GM21825 (cell line): ENCODE data around the gene COL18A1.

Source experiments
- ATAC-seq: cut with Tn5 transposase; IDR thresholded peaks from one replicate; pipeline ENCODE4 v1.9.1; 2021; ENCODE audit warnings: mild to moderate bottlenecking, moderate library complexity; ENCODE audit not compliant: unreplicated experiment

Gene COL18A1

DNA sequence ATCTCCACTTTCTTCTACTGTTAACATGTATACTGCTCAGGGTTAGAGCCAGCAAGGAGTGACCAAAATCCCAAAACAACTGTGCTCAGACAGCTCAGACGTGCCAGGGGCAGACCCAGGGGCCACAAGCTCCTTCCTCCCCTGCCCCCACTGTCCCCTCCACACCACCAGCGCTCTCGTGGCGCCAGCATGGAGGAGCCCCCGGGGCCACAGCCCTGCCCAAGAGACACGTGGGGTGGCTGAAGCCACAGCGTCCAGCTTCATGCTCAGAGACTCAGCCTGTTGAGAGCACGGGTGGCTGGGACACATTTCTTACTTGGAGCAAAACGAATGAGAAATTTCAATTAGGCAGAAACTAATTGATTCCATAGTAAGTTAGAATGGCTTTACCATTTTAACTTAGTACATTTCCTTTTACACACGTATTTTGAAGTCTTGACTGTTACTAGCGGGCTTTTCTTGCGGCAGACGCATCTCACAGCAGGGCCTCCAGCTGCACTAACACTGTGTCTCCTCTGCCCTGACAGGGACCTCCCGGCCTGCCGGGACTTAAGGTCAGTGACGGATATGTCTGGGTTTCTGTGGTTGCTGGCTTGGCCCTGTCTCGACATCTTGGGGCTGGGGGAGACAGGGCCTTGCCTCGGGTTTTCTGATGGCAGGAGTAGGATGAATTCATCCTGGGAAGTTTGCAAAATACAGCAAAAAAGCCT is 83.1 kb downstream of the COL18A1 start:
- ATAC-seq: no peak

DNA sequence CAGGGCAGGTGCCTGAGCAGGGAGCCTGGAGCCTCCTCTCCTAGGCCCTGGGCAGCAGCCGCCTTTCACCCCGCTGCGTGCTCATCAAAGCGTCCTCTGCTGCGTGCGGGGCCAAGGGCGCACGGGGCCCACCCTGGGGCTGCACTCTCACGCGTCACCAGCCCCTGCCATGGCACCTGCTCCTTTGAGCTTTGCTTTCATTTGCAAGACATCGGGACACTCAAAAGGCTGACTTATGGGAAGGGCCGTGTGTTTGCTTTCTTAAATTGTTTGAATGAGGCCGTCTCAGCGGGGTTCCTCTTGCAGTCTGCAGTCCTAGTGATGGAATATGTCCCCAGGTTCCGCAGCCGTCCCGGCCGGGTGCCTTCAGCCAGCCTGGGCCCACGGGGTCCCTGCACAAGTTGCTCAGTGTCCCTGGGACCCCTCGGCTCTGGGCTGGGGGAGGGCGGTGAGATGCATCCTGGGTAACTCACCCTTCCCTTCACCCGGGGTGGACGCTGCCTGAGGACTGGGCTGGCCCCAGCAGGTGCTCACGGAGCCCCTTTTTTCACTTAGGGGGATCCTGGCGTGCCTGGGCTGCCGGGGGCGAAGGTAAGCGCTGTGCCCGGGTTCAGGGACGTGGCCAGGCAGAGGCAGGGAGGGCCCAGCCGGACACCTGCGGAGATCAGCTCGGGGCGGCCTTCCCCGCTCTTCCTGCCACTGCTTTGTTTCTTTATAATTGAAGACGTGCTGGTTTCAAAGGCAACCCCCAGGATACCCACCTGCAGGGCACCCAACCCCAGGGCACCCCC is 84.2 kb downstream of the COL18A1 start:
- no peak for ATAC-seq

DNA sequence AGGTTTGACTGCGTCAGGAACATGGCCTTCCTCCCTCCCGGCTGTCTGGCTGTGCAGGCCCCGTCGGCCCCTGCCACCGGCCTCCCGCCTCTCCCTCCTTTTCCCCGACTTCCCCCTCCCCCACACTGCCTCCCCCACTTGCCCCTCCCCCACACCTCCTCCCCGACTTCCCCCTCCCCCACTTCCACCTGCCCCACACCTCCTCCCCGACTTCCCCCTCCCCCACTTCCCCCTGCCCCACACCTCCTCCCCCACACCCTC is 84.7 kb downstream of the COL18A1 start:
- ATAC-seq: no peak

DNA sequence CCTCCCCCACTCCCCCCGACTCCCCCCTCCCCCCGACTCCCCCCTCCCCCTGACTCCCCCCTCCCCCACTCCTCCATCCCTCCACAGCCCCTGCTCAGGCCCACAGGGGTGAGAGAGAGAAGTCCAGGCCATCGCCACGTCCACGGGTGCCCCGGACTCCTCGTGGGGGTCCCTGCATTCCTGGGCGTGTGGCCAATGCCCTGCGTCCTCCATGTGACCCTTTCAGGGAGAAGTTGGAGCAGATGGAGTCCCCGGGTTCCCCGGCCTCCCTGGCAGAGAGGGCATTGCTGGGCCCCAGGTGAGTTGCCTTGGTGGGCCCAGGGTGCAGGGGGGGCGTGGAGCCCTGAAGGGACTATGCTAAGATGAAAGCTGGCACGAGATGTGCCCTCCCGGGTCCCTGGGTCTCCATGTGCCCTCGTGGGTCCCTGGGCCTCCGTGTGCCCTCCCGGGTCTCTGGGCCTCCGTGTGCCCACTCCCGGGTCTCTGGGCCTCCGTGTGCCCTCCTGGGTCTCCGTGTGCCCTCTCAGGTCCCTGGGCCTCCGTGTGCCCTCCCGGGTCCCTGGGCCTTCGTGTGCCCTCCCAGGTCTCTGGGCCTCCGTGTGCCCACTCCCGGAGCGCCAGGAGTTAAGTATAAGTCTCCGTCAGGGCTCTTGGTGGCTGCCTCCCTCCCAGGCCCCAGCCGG is 85.2 kb downstream of the COL18A1 start:
- ATAC-seq: no peak

DNA sequence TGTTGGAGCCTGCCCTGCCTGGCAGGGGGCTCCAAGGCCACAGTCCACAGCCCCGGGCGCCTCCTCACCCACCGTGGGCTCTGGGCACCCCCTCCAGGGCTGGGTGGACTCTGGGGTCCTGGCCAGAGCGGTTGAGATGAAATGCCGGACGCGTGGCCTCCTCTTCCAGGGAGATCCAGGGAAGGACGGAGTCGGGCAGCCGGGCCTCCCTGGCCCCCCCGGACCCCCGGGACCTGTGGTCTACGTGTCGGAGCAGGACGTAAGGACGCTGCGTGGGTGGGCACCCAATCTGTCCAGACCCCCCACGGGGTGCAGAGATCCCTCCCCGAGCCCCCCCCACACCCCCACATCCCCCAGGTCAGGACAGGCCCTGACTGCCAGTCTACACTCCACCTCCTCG is 86.1 kb downstream of the COL18A1 start:
- ATAC-seq: no peak

DNA sequence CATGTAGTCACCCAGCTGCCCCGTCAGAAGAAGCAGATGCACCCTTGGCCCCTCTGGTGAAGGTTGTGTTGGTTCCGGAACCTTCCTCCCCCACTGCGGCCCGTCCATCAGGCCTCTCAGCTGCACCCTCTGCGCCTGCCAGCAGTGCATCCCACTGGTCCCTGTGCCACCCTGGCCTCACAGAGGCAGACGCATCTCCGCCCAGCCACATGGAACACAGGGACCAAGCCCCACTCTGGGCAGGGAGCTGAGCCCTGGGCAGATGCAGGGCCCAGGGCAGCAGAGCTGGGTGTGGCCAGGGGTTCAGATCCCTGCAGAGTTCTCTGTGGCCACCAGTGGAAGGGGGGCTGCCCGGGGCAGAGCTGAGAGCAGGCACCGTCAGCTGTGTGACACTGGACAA is 86.7 kb downstream of the COL18A1 start:
- no peak for ATAC-seq

DNA sequence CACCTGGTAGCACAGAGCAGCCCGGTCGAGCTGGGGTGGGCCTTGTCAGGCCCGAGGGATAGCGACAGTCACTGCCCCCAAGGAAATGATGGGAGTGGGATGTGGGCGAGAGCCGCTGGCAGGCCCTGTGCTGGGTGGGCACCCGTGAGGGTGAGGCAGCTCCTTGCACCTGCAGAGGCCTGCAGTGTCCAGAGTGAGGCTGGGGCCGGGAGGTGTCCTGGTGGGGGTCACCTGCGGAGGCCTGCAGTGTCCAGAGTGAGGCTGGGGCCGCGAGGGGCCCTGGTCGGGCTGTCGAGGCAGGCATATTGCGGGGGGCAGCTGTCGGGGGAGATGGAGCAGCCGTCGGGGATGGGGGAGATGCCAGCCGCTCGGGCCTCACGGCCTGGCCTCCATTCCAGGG is 87.8 kb downstream of the COL18A1 start:
- no peak for ATAC-seq

DNA sequence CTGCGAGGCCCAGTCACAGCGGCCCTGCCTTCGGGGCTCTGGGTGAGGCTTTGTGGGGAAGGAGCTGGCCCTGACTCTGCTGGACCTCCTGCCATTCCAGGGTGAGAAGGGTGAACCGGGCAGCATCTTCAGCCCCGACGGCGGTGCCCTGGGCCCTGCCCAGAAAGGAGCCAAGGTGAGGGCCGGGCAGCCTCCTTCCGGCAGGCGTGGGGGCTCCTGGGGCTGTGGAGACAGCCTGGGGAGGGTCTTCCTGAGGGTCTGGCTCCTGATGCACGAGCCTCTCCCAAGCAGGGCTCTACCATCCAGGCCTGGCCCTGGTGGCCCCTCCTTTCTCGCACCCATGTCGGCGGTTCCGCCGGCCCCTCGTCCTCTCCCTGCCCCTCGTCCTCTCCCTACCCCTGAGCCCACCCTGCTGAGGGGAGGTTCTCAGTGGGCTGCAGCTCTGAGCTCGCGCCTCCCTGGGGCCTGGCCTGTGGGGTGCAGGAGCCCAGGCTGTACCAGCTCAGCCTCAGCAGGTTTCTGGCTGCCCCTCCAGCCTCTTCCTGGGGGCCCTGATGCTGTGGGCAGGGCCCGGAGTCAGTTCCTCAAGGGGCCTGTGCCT is 88.5 kb downstream of the COL18A1 start:
- ATAC-seq: no peak

DNA sequence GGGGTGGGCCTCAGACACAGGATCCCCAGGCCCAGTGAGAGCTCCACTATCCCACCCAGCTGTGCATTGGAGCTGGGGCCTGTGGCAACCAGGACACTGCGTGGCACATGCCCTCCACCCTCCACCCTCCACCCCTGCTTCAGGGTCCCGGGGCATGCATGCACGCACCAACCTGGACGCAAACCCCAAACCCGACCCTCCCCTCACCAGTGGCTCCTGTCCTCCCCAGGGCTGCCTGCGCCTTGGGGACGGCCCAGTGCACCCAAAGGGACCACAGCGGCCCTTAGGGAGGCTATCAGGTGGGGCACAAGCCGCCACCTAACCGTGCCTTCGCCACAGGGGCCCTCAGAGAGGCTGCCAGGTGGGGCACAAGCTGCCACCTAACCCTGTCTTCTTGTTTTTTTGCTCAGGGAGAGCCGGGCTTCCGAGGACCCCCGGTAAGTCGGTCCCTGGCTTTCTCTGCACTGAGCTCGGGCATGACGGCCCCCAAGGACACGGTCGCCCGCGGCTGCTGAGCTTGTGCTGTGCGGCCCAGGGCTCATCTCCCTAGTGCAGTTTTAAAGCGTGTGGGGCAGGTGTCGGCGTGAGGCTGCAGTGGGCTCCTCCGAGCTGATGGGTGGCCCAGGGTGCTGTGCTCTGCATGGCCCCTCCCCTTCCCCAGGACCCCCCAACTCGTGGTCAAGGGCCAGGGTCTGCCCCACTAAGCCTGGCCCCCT is 89.3 kb downstream of the COL18A1 start:
- ATAC-seq: no peak

DNA sequence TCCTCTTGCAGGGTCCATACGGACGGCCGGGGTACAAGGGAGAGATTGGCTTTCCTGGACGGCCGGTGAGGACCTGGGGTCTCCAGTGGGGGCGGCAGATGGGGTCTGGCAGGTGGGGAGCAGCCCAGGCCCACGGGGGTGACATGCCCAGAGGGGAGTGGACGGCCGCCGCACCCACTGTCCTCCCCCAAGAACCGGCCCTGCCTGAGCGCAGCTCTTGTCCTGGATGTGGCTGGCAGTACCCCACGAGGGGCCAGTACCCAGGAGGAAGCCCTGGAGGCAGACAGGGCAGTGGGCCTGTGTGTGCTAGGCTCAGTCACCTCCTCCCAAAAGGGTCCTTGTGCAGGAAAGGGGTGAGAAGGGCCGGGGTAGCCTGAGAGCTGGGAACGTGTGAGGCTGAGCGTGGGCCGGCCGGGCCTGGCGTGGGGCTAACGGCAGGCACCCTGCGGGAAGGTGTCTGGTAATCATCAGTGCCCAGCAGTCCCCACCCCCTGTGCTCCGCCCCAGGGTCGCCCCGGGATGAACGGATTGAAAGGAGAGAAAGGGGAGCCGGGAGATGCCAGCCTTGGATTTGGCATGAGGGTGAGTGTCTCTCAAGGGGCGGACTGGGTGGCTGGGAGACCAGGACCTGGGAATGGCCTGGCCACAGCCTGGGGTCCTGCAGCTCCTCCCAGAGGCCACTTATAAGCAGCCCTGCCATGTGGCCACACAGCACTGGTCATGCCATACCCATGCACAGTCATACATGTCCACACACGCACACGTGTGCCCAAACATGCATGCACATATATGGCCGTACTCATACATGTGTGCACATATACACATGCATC is 90.1 kb downstream of the COL18A1 start:
- ATAC-seq: no peak

DNA sequence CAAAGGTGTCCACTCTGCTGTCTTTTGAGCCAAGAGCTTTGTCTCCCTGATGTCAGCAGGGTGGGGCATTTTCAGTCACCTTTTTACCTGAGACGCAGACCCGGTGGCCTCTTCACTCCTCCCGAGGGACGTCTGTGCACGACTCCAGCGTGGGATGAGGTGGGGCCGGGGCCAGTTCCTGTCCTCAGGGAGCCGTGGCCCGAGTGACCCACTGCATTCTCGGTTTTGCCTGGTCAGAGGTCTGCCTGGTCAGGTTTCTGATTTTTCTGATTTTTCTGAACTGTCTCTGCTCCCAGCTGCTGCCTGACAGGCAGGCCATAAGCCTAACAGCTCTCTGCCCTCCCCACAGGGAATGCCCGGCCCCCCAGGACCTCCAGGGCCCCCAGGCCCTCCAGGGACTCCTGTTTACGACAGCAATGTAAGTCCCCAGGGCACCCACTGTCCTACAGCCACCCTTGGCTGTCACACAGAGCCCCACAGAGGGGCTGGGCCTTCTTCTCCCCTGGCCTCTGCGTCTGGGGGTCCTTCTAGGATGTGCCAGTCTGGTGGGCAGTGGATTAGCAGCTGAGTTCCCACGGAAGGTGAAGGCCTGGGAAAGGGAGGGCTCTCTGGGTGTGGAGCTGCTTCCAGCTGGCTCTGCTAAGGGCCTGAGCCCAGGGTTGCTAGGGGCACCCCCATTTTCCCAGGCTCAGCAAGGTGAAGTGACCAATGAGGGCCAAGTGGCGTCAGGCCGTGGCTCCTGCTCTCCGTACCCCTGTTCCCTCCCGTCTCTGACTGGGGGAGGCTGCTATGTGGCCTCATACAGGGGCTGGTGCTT is 91.4 kb downstream of the COL18A1 start:
- ATAC-seq: no peak

DNA sequence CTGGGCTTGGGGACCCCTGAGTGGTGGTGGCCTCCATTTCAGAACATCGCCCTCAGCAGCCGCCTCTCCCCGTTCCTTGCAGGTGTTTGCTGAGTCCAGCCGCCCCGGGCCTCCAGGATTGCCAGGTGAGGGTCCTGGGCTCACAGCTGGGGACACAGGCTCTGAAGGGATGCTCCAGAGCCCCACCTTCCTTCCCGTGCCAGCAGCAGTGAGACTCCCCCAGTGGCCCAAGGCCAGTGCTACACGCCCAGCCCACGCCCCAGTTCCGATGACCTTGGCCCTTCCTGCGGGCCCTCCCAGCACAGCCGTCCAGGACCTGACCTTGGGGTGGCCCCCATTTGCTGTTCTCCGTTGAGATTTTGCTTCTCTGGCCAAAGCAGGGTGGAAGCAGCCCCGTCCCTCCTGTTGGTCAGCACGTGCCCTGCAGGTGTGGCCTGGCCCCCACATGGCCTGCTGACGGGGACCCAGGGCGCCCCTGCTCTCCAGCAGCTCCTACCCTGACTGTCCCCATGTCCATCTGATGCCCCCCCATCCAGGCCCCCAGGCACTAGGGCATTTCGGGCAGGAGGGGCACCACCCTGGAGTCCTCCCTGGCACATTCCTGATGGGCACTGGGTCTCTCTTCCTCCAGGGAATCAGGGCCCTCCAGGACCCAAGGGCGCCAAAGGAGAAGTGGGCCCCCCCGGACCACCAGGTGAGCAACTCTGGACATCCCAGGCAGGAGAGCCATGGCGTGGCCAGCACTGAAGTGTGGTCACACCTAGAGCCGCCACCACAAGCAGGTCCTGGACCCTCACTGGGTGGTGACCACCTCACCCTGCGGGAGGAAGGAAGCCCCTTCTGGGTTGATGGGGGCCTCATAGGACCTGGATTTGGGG is 92.2 kb downstream of the COL18A1 start:
- ATAC-seq: no peak

DNA sequence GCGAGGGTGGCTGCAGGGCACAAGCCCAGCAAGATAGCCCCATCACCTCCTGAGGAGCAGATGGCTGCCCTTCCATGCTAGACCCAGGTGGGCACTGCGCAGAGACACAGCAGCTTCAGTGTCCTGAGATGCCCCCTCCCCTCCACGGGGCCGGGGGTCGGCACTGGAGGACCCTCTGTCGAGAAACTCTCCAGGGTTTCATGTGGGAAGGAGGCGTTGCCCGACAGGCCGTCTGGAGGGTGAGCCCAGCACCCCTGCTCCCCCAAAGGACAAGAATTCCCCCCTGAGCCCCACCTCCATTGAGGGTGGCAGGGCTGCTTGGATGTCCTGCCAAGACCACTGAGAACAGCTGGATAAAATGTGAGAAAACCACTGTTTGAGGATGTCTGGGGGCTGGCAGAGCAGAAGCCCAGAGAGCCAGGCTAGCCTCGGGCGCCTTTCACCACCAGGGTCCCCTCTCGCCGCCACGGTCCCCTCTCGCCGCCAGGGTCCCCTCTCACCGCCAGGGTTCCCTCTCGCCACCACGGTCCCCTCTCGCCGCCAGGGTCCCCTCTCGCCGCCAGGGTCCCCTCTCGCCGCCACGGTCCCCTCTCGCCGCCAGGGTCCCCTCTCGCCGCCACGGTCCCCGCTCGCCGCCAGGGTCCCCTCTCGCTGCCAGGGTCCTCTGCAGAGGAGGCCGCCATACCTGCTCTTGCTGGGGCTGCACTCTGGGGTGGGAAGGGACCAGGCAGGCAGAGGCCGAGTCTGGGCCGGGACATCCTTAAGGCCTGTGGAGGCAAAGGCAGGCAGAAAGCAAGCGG is 93.1 kb downstream of the COL18A1 start:
- no peak for ATAC-seq

DNA sequence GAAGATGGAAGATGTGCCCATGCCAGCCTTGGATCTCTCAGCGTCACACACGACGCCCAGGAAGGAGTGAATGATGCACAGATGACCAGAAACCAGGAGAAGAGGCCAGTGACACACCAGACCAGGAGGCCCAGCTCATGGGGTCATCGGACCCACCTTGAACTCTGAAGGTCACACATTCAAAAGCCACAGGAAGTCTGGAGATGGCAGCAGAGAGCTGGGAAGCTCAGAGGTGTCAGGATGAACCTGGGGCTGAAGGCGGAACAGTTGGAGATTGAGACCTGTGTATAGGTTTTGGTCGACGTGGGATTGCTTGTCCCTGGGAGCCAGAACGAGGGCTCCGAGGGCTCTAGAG is 93.7 kb downstream of the COL18A1 start:
- ATAC-seq: no peak

DNA sequence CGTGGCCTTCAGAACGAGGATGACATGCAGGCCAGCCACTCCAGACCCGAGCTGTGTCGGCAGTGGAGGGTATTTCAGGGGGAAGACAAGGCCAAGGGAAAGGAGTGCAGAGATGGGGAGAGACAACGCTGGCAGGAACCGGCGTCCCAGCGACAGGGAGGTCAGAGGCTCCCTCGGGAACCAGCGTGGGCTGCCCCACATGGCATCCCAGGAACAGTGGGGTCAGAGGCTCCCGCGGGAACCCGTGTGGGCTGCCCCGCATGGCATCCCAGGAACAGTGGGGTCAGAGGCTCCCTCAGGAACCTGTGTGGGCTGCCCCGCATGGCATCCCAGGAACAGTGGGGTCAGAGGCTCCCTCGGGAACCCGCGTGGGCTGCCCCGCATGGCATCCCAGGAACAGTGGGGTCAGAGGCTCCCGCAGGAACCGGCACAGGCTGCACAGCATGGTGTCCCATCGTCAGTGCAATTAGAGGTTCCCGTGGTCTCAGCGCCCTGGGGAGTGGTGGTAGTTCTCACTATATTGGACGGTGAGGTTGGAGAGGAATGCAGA is 94.3 kb downstream of the COL18A1 start:
- no peak for ATAC-seq

DNA sequence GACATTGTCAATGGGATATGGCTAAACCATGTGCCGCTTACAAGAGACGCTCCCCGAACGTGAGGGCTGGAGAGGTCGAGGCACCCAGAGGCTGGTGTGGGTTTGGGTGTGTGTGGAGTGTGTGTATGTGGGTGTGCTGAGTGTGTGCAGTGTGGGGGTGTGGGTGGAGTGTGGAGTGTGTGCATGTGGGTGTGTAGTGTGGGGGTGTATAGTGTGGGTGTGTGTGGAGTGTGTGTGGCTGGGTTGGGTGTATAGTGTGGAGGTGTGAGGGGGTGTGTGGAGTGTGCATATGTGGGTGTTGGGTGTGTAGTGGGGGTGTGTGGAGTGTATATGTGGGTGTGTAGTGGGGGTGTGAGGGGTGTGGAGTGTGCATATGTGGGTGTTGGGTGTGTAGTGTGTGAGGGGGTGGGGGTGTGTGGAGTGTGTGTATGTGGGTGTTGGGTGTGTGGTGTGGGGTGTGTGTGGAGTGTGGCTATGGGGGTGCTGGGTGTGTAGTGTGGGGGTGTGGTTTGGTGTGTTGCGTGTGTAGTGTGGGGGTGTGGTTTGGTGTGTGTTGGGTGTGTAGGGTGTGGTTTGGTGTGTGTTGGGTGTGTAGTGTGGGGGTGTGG is 95.1 kb downstream of the COL18A1 start:
- no peak for ATAC-seq
